GM19455 (cell line): ENCODE data around the gene TGM5.
"Not testable (repeated sequence)": the region's sequence is repeated elsewhere in the genome, so short reads cannot be mapped to it uniquely, and the experiment has no call there.

Experiments
- ATAC-seq: cut with Tn5 transposase; IDR thresholded peaks from one replicate; pipeline ENCODE4 v1.9.1; 2021; ENCODE audit not compliant: unreplicated experiment

Gene TGM5

DNA sequence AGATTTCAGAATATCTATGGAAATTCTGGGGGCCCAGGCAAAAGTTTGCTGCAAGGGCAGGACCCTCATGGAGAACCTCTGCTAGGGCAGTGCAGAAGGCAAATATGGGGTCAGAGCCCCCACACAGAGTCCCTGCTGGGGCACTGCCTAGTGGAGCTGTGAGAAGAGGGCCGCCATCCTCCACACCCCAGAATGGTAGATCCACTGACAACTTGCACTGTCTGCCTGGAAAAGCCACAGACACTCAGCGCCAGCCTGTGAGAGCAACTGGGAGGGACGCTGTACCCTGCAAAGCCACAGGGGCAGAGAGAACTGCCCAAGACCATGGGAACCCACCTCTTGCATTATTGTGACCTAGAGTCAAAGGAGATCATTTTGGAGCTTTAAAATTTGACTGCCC is 67.7 kb downstream of the TGM5 start:
- no peak for ATAC-seq

DNA sequence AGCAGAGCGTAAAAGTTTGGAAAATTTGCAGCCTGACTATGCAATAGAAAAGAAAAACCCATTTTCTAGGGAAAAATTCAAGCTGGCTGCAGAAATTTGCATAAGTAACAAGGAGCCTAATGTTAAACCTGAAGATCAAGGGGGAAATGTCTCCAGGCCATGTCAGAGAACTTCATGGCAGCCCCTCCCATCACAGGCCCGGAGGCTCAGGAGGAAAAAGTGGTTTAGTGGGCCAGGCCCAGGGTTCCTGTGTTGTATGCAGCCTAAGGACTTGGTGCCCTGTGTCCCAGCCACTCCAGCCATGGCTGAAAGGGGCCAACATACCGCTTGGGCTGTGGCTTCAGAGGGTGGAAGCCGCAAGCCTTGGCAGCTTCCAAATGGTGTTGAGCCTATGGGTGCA is 68.2 kb downstream of the TGM5 start:
- ATAC-seq: not testable (repeated sequence)

DNA sequence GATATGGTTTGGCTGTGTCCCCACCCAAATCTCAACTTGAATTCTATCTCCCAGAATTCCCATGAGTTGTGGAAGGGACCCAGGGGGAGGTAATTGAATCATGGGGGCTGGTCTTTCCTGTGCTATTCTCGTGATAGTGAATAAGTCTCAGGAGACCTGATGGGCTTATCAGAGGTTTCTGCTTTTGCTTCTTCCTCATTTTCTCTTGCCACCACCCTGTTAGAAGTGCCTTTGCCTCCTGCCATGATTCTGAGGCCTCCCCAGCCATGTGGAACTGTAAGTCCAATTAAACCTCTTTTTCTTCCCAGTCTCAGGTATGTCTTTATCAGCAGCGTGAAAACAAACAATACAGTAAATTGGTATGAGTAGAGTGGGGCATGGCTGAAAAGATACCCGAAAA is 69.0 kb downstream of the TGM5 start:
- not testable (repeated sequence) for ATAC-seq

DNA sequence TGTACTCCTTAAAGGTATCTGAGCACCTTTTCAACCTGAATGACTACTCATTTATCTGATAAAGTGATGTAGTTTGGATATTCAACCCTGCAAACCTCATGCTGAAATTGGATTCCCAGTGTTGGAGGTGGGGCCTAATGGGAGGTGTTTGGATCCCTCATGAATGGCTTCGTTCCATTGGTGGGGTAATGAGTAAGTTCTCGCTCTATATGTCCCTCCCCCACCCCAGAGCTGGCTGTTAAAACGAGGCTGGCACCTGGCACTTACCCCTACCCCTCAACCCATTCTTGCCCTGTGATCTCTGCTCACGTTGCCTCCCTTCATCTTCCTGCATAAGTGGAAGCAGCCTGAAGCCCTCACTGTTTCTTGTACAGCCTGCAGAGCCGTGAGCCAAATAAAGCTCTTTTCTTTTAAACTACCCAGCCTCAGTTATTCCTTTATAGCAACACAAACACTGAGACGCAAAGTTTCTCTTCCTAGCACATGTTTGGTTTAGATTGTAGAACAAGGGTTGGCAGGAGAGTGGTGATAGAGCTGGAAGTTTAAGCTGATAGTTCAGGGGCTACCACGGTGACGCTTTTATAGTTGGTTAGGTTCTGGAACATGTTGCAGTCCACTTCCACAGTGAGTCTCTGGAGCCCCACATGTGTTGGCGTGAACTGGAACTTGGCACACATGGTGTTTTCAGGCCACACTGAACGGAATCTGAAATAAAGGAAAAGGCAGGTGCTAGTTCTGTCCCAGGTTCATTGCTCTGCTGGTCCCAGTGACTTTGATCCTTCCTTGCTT is 69.8 kb downstream of the TGM5 start:
- no peak for ATAC-seq

DNA sequence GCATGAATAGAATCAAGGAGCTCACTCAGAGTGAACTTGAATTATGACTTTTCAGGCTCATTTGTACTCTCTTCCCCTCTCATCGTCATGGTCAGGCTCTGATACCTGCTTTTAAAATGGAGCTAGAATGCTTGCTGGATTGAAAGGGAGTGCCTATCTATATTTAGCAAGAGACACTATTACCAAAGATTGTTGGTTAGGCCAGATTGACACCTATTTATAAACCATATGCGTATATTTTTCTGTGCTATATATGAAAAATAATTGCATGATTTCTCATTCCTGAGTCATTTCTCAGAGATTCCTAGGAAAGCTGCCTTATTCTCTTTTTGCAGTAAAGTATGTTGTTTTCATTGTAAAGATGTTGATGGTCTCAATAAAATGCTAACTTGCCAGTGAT is 71.9 kb downstream of the TGM5 start:
- ATAC-seq: no peak

DNA sequence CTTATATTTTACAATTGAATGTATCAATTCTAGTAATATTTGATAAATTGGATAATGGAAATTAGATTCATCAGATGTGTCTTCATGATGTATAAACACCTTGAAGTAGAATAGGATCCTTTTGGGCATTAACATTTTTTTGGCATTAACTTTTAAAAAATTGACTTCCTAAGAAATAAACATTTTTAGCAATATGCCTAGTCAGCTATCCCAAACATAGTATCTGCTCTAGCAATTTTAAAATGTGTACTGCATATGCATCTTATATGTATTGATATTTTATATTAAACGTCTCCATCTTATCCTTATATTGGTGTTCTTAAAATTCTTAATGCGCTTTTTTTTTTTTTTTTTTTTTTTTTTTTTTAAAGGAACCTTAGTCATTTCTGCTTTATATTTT is 73.0 kb downstream of the TGM5 start:
- no peak for ATAC-seq

DNA sequence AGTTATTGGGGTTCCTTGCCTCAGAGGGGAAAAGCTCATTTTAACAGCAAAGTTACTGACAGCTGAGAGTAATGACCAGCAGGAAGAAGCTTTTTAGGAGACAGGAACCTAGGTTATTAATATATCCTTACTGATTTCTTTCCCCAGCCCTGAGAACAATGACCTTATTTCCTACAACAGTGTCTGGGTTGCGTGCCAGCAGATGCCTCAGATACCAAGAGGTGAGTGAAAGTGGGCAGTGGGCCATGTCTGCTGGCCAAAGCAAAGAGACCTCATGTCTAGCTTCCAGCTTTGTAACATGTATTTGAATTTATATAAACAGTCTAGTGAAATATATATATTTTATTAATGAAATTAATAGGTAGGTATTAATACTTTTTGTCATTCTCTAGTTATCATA is 76.5 kb downstream of the TGM5 start:
- ATAC-seq: no peak

DNA sequence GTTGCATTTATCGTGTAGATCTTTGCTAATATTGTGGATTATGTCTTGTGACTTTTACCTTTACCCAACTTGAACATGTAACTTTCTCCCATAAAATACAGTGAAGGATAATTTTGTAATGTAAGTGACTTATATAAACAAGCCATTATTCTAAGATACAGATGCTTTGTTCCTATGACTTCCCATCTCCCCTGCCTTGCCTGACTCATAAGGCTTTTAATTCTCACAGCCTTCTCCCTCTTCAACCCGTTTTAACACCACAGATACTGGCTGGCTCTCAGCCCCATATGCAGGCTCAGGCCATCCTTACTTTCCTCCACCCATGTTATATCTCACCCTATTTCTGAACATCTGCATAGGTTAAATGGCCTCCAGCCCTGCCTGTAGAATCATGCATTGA is 77.4 kb downstream of the TGM5 start:
- no peak for ATAC-seq

DNA sequence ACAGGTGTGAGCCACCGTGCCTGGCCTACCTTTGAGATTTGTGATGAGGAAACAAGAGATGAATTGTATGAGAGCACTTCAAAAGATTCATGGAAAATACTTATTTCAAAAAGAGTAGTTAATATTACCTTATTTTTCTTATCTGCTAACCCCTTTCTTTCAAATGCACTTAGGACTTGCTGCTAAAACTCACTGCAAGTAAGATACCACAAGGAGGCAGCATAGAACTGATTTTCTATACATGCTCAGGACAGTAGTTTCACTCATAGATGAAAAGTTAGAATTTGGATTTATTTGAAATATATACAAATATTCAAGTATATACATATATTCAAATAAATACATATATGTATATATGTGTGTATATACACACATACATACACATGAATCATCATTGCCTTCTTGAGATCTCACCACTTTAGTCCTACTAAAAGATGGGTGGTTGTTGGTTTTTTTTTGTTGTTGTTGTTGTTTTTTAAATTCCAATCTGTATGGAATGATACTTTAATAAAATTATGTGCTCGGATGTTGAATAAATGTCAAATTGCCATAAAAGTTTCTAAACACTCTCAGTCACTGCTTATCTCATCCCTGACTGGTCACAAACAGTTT is 79.1 kb downstream of the TGM5 start:
- ATAC-seq: no peak

DNA sequence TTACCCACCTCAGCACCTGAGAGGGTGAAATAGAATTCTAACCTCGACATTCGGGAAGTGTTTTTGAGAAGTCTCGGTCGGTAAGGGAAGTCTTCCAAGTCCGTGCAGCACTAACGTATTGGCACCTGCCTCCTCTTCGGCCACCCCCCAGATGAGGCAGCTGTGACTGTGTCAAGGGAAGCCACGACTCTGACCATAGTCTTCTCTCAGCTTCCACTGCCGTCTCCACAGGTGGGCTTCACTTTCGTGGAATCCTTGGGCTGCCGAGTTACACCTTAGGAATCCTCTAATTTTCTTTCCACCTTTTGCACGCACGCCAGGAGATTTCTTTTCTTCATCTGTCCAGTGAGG is 80.8 kb downstream of the TGM5 start:
- peak; percentile 29 for ATAC-seq

DNA sequence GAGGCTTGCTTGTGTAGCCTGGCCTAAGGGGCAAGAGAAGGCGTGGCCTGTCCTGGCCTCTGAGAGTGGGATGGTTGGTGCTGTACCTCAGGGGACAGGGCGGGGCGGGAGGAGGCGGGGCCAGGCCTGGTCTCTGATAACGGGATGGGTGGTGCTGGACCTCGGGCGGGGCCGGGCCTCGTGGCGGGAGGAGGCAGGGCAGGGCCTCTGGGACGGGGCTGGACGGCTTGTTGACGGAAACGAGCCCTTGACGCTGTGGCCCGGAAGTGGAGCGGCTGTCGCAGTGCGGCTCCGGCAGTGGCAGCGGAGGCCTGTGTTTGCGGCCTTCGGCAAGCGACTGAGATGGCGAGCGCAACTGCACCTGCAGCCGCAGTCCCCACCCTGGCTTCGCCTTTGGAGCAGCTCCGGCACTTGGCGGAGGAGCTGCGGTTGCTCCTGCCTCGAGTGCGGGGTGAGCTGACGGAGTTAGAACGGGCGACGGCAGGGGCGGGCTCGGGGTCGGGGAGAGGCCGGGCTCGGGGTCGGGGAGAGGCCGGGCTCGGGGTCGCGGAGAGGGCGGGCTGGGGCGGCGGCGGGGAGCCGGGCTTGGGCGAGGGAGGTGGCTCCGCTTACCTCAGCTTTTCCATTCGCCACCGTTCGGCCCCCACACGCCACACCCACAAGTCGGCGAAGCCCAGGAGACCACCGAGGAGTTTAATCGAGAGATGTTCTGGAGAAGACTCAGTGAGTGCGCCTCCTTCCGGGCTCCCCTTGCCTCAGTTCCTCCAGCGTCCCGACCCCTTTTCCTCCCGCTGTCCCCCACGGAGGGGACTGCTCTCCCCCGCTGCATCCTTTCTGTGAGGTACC is 81.3 kb downstream of the TGM5 start, which contains the start of gene CCNDBP1:
CCNDBP1 (plus strand) TSS at position 247 of the 846 bp plus-strand sequence; CDS start at position 343, 96 bp downstream.
- ATAC-seq: peak; percentile 94

DNA sequence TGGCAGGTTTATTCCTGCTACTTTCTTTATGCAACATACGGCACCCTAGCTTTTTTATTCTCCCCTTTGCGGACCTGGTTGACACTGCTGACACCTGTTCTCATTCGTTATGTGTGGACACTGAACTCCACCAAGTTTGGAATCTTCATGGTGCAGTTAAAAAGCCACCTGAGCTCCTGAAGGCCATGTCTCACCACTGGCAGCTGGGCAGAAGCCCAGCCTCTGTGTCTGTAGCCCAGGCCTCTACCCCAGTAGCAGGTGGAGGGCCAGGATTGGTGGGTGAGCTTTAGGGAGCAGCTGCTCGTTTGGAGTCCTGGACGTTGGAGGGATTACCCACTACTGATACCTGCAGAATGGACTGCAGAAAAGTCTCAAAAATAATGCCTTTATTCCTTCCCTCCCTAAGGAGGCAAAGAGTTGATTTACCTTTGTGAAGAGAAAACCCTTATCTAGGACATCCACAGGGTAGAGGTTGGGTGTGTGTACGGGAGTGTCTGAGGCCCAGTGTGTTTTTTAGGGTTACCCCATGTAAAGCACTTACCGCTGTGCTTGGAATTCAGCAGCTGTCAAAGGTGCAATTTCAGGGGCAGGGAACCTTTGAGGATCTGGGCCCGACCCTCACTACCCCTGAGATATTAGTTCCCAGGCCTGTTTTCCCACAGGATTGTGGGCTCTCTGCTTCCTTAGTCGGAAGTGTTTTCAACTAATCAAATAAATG is 82.2 kb downstream of the TGM5 start:
- no peak for ATAC-seq

DNA sequence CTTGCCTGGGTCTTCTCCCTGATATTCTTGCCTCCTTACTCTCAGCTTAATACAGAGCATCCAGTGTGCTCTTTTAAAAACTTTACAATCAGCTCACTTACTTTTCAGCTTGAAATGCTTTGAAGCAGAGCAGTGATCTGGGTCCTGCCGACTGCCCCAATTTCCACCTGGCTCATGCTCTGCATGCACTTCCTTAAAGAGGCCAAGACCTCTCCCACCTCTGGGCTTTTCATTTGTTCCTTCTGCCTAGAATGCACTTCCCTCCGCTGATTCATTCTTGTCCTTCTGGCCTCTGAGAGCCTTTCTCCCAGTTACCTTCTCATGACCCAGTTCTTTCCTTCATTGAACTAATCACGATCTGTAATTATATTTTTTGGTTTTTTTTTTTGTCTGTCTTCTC is 83.5 kb downstream of the TGM5 start:
- ATAC-seq: no peak
